ENCODE measurements around the gene AMIGO2.

Gene AMIGO2, protein sequence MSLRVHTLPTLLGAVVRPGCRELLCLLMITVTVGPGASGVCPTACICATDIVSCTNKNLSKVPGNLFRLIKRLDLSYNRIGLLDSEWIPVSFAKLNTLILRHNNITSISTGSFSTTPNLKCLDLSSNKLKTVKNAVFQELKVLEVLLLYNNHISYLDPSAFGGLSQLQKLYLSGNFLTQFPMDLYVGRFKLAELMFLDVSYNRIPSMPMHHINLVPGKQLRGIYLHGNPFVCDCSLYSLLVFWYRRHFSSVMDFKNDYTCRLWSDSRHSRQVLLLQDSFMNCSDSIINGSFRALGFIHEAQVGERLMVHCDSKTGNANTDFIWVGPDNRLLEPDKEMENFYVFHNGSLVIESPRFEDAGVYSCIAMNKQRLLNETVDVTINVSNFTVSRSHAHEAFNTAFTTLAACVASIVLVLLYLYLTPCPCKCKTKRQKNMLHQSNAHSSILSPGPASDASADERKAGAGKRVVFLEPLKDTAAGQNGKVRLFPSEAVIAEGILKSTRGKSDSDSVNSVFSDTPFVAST

GRCh38 chr12:47079468-47079980 lies at the start of gene AMIGO2, which contains the start of gene PCED1B:
Gene AMIGO2, minus strand, starts transcription at chr12:47079959. Its CDS starts 957 bp downstream, at chr12:47079002.
Gene PCED1B, plus strand, starts transcription at chr12:47079621. Its CDS starts 155,443 bp downstream, at chr12:47235064.
- DNase-seq (ENCODE audit: low read depth): peak; percentile 62
- TF ChIP-seq, protein P1, sequence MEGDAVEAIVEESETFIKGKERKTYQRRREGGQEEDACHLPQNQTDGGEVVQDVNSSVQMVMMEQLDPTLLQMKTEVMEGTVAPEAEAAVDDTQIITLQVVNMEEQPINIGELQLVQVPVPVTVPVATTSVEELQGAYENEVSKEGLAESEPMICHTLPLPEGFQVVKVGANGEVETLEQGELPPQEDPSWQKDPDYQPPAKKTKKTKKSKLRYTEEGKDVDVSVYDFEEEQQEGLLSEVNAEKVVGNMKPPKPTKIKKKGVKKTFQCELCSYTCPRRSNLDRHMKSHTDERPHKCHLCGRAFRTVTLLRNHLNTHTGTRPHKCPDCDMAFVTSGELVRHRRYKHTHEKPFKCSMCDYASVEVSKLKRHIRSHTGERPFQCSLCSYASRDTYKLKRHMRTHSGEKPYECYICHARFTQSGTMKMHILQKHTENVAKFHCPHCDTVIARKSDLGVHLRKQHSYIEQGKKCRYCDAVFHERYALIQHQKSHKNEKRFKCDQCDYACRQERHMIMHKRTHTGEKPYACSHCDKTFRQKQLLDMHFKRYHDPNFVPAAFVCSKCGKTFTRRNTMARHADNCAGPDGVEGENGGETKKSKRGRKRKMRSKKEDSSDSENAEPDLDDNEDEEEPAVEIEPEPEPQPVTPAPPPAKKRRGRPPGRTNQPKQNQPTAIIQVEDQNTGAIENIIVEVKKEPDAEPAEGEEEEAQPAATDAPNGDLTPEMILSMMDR (conservative IDR thresholded peaks at IDR 0.05; ENCODE audit: control insufficient read depth, insufficient read depth, low read depth, low read length): peak; percentile 34
- peak within 1 kb of the TSS; percentile 67 for H3K4me3 ChIP-seq (ENCODE audit: control insufficient read depth, low read depth, low read length)

DNA sequence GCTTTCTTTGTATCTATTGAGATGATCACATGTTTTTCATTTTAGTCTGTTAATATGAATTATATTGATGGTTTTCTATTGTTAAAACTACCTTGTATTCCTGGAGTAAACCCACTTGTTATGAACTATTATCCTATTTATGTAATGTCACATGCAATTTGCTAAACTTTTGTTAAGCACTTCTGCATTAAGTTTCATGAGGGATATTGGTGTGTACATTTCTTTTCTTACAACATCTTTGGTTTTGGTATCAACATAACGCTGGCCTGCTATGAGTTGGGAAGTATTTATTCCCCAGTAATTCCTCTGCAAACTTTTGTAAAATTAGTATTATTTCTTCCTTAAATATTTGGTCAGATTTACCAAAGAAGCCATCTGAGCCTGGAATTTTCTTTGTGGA lies 46.5 kb upstream of the AMIGO2 start:
- DNase-seq (ENCODE audit: low read depth): no peak
- no peak overlapping the region for H3K4me3 ChIP-seq (ENCODE audit: control insufficient read depth, low read depth, low read length)
- TF ChIP-seq, protein P1 (conservative IDR thresholded peaks at IDR 0.05; ENCODE audit: control insufficient read depth, insufficient read depth, low read depth, low read length): no peak

GRCh38 chr12:47124451-47124850 lies 44.7 kb upstream of the AMIGO2 start:
- peak; percentile 75 for DNase-seq (ENCODE audit: low read depth)
- no peak overlapping the region for H3K4me3 ChIP-seq (ENCODE audit: control insufficient read depth, low read depth, low read length)
- TF ChIP-seq, protein P1 (conservative IDR thresholded peaks at IDR 0.05; ENCODE audit: control insufficient read depth, insufficient read depth, low read depth, low read length): no peak

DNA sequence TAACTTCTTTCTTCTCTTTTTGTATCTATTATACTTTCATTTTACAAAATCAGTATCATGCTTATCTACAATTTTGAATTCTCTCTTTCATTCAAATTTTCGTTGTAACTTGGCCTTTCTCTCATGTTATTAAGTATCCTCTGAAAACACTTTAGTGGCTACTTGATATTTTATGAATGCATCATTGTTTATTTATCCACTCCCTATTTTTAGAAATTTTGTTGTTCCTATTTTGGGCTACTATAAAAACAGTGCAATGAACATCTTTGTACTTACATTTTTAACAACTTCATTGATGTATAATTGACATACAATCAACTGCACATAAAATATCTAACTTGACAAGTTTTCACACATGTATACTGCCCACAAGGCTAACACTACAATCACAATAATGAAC lies 44.0 kb upstream of the AMIGO2 start:
- H3K4me3 ChIP-seq (ENCODE audit: control insufficient read depth, low read depth, low read length): no peak overlapping the region
- TF ChIP-seq, protein P1 (conservative IDR thresholded peaks at IDR 0.05; ENCODE audit: control insufficient read depth, insufficient read depth, low read depth, low read length): no peak
- no peak for DNase-seq (ENCODE audit: low read depth)

DNA sequence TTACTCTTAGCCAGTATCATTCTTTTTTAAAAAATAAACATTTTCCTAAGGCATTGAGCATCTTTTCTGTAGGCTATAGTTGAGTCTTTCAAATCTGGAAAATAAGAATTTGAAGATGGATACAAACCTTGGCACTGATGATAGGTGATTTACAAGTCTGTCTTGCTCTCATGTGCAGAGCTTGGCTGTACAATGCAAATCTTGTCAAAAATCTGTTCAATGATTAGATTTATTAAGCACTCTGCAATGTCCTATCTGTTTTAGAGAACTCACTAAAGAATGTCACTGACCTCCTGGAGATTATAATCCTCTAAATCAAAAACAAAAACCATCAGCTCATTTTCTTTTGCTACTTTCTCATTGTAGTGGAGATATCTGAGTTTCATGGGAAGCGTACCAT lies 42.8 kb upstream of the AMIGO2 start:
- TF ChIP-seq, protein P1 (conservative IDR thresholded peaks at IDR 0.05; ENCODE audit: control insufficient read depth, insufficient read depth, low read depth, low read length): no peak
- H3K4me3 ChIP-seq (ENCODE audit: control insufficient read depth, low read depth, low read length): no peak overlapping the region
- no peak for DNase-seq (ENCODE audit: low read depth)

- no peak overlapping the region for H3K4me3 ChIP-seq (ENCODE audit: control insufficient read depth, low read depth, low read length)
- DNase-seq (ENCODE audit: low read depth): no peak
- TF ChIP-seq, protein P1 (conservative IDR thresholded peaks at IDR 0.05; ENCODE audit: control insufficient read depth, insufficient read depth, low read depth, low read length): no peak
Measured at GRCh38 chr12:47121146-47121545, 41.4 kb upstream of the AMIGO2 start.

Measured in fibroblast of mammary gland (primary cell).